ENCODE measurements around the gene PLA2G2D.

PLA2G2D gene

DNA sequence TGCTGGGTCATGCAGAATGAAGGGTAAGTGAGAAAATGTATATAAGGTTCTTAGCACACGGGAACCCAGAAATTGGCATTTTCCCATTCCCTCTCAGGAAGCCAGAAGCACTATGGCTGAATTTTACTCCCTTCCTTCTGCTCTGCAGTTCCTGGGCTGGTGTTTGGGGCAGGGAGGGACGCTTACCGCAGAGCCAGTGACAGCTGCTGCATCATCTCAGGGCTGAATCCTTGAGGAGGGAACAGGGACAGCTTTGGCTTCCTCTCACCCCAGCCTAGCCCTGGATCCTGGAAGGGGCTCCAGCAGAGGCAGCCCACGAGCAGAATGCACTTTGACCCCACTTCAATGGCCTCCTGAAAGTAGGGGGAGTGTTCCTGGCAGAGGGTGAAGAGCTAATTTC, 12.0 kb downstream of the PLA2G2D start:
- Histone ChIP-seq H3F3A (ENCODE audit: low read depth) (no peaks in the 10 kb centered on the region), H3K4me2 (ENCODE audit: low read depth, low read length, poor library complexity, severe bottlenecking) (no peak overlapping the region), H3K4me3 (ENCODE audit: low read length, poor library complexity, severe bottlenecking) (no peak overlapping the region), H3K27me3 (ENCODE audit: insufficient read depth, low read length, poor library complexity, severe bottlenecking) (no peaks in the 10 kb centered on the region), H3K9me3 (ENCODE audit: insufficient read depth, low read depth, low read length) (no peaks in the 10 kb centered on the region), H4K20me1 (ENCODE audit: insufficient read depth, low read length, poor library complexity, severe bottlenecking) (no peaks in the 10 kb centered on the region), H3K9ac (ENCODE audit: low read depth, low read length, poor library complexity, severe bottlenecking) (no peak overlapping the region), H3K36me3 (ENCODE audit: insufficient read depth, low read length) (no peaks in the 10 kb centered on the region), H3K79me2 (ENCODE audit: insufficient read depth, low read length) (no peaks in the 10 kb centered on the region), H3K9me2 (replicated peaks; ENCODE audit: low read depth, low read length) (no peaks in the 10 kb centered on the region), H3K4me1 (ENCODE audit: insufficient read depth, low read length, poor library complexity, severe bottlenecking) (no peaks in the 10 kb centered on the region), H2AFZ (ENCODE audit: low read length) (no peak overlapping the region)
- no peak for TF ChIP-seq EZH2phosphoT487 (IDR thresholded peaks at IDR 0.05; ENCODE audit: borderline replicate concordance)
- TF ChIP-seq, protein P1, sequence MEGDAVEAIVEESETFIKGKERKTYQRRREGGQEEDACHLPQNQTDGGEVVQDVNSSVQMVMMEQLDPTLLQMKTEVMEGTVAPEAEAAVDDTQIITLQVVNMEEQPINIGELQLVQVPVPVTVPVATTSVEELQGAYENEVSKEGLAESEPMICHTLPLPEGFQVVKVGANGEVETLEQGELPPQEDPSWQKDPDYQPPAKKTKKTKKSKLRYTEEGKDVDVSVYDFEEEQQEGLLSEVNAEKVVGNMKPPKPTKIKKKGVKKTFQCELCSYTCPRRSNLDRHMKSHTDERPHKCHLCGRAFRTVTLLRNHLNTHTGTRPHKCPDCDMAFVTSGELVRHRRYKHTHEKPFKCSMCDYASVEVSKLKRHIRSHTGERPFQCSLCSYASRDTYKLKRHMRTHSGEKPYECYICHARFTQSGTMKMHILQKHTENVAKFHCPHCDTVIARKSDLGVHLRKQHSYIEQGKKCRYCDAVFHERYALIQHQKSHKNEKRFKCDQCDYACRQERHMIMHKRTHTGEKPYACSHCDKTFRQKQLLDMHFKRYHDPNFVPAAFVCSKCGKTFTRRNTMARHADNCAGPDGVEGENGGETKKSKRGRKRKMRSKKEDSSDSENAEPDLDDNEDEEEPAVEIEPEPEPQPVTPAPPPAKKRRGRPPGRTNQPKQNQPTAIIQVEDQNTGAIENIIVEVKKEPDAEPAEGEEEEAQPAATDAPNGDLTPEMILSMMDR (conservative IDR thresholded peaks at IDR 0.05; ENCODE audit: low read length), result no peak

DNA sequence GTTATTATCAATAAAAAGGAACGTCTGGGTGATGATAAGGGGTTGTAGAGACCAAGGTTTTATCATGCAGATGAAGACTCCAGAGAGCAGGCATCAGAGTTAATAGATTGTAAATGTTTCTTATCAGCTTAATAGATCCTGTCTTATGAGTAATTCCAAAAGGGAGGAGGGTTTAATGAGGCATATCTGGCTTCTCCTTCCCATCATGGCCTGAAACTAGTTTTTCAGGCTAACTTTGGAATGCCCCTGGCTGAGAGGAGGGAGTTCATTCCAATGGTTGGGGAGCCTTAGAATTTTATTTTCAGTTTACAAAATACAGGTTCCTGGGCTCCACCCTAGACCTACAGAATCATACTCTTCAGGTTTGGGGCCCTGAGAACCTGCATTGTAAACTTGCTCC, 13.5 kb downstream of the PLA2G2D start:
- H3K9me3 ChIP-seq (ENCODE audit: insufficient read depth, low read depth, low read length), result no peaks in the 10 kb centered on the region
- H3K4me2 ChIP-seq (ENCODE audit: low read depth, low read length, poor library complexity, severe bottlenecking), result no peak overlapping the region
- H4K20me1 ChIP-seq (ENCODE audit: insufficient read depth, low read length, poor library complexity, severe bottlenecking), result no peaks in the 10 kb centered on the region
- no peak overlapping the region for H3K4me3 ChIP-seq (ENCODE audit: low read length, poor library complexity, severe bottlenecking)
- no peaks in the 10 kb centered on the region for H3K9me2 ChIP-seq (replicated peaks; ENCODE audit: low read depth, low read length)
- no peaks in the 10 kb centered on the region for H3F3A ChIP-seq (ENCODE audit: low read depth)
- TF ChIP-seq, protein P1 (conservative IDR thresholded peaks at IDR 0.05; ENCODE audit: low read length), result no peak
- TF ChIP-seq EZH2phosphoT487 (IDR thresholded peaks at IDR 0.05; ENCODE audit: borderline replicate concordance), result no peak
- no peak overlapping the region for H3K9ac ChIP-seq (ENCODE audit: low read depth, low read length, poor library complexity, severe bottlenecking)
- no peak overlapping the region for H2AFZ ChIP-seq (ENCODE audit: low read length)
- no peaks in the 10 kb centered on the region for H3K27me3 ChIP-seq (ENCODE audit: insufficient read depth, low read length, poor library complexity, severe bottlenecking)
- no peaks in the 10 kb centered on the region for H3K79me2 ChIP-seq (ENCODE audit: insufficient read depth, low read length)
- no peaks in the 10 kb centered on the region for H3K4me1 ChIP-seq (ENCODE audit: insufficient read depth, low read length, poor library complexity, severe bottlenecking)
- H3K36me3 ChIP-seq (ENCODE audit: insufficient read depth, low read length), result no peaks in the 10 kb centered on the region

DNA sequence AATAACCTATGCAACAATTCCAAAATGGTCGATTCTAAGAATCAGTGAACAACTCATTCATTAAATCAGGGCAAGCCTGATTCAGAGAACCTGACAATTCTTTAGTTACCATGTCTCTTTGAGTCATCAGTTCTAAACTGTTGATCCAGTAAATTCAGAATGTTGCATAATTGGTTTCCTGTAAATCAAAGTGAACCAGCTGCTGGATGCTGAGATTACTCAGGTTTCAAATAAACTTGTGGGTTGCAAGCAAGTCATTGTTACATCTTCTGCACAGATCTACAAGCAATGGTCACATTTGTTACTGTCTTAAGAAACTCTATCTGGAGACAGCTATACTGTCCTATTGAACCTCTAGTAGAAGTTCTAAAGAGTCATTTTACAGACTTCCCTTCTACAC, 16.5 kb downstream of the PLA2G2D start:
- Histone ChIP-seq H3K36me3 (ENCODE audit: insufficient read depth, low read length) (no peaks in the 10 kb centered on the region), H3K9ac (ENCODE audit: low read depth, low read length, poor library complexity, severe bottlenecking) (no peak overlapping the region), H3K4me1 (ENCODE audit: insufficient read depth, low read length, poor library complexity, severe bottlenecking) (no peaks in the 10 kb centered on the region), H3K4me3 (ENCODE audit: low read length, poor library complexity, severe bottlenecking) (no peak overlapping the region), H3K9me2 (replicated peaks; ENCODE audit: low read depth, low read length) (no peaks in the 10 kb centered on the region), H3K4me2 (ENCODE audit: low read depth, low read length, poor library complexity, severe bottlenecking) (no peak overlapping the region), H3F3A (ENCODE audit: low read depth) (no peaks in the 10 kb centered on the region), H3K9me3 (ENCODE audit: insufficient read depth, low read depth, low read length) (no peaks in the 10 kb centered on the region), H3K27me3 (ENCODE audit: insufficient read depth, low read length, poor library complexity, severe bottlenecking) (no peaks in the 10 kb centered on the region), H2AFZ (ENCODE audit: low read length) (no peak overlapping the region), H3K79me2 (ENCODE audit: insufficient read depth, low read length) (no peaks in the 10 kb centered on the region), H4K20me1 (ENCODE audit: insufficient read depth, low read length, poor library complexity, severe bottlenecking) (no peaks in the 10 kb centered on the region)
- TF ChIP-seq, protein P1 (conservative IDR thresholded peaks at IDR 0.05; ENCODE audit: low read length), result no peak
- TF ChIP-seq EZH2phosphoT487 (IDR thresholded peaks at IDR 0.05; ENCODE audit: borderline replicate concordance), result no peak
